CD4-positive, alpha-beta T cell treated with Interleukin-1 beta for 1 hour (primary cell): ENCODE results near the gene WBP4.

ENCODE experiments used
- DNase-seq, 2 donors: peaks; one replicate each; pipeline ENCODE4 v3.0.0-alpha.2; 2020 to 2022

Gene WBP4

GRCh38 chr13:41049480-41050440 is 11.5 kb upstream of the WBP4 start:
- DNase-seq = no peak

DNA sequence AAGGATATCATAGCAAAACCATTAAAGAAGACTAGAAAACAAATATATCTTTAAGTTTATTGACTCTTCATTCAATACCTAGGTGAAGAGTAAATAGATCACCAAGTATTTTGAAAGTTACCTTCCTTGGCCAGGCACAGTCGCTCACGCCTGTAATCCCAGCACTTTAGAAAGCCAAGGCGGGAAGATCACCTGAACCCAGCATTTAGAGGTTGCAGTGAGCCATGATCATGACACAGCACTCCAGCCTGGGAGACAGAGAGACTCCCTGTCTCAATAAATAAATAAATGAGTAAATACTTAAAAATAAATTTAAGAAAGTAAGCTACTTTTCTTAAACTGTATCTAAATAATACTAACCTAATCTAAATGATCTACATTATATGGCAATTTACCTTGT is 8.9 kb upstream of the WBP4 start:
- DNase-seq = no peak

DNA sequence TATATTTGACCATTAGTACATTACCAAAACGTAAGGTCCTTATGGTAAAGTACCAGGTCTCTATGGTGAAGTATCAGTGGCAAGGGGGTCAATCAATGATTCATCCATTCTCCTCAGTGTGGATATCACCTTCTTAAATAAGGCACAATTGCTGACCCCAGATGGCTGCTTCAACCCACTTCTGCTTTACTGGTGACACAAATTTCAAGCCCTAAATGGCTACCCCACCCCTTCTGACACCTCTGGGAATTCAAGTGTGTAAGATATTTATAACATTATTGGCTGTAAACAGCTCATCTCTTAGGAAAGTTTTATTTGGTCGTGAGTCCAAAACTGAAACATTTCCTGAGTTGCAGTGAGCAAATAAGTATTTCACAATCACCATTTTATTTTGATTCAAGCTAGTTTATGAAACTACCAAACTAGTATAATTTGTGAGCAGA is 7.9 kb upstream of the WBP4 start:
- peak; percentile 15 to 74 for DNase-seq

DNA sequence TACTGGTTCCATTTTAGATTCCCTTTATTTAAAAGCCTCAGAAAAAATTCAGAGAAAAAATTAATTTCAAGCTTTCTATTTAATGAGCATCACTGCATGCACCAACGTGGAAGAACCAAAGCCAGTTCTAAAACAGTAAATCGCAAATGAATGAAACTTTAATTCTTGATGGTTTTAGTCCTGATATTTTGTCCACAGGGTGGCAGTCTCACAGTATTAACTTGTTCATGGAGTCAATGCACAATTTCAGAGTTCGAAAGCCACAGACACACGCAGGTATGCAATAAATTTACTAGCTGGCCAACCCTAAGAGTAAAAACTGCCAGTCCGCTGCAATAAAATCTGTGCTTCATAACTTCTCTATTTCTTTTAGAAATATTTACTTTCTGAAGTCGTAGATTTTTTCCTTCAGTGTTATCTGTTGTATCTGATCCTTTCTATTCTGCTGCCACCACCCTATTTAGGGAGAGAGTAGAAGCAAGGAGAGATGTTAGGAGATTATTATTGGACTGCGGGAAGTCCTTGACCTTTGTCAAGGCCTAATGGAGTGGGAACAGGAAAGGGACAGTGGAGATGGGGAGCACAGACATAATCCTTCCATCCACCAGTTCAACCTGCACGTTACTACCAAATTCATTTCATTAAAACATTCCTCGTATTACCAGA is 7.0 kb upstream of the WBP4 start:
- DNase-seq = peak; percentile 33 to 71

GRCh38 chr13:41054919-41055619 is 6.2 kb upstream of the WBP4 start:
- DNase-seq = no peak

- no peak for DNase-seq
Observed at GRCh38 chr13:41056194-41056593, 5.1 kb upstream of the WBP4 start.

GRCh38 chr13:41056826-41057711 is 4.2 kb upstream of the WBP4 start:
- no peak for DNase-seq

- no peak for DNase-seq
Observed at GRCh38 chr13:41058295-41059070, 2.8 kb upstream of the WBP4 start.

GRCh38 chr13:41059456-41060081 is 1.7 kb upstream of the WBP4 start:
- no peak for DNase-seq

DNA sequence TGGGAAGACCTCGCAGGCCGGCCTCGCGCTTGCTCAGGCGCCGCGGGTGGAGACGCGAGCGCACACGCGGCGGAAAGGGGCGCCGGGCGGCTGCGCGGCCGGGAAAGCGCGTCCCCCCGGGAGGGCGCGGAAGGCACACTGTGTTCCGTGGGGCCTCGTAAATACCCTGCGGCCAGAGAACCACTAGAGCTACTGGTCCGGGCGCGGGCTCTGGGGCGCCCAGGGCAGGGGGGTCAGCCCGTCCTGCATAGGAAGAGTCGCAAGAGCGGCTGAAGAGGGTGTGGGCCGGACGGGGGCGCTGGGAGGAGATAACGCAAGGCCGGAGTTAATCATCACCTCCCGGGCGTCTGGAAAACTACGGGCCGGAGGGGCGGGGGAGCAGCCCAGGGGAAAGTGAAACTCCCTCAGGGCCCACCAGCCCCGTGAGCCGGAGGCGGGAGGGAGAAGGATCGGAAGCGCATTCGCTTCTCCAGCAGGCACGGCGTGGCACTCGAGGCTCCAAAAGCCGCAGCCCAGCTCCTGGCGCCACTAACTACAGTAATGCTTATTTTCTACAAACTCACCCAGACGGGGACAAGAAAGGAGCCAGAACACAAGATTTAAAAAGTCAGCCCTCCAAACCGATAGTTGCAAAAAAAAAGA is 1.1 kb upstream of the WBP4 start:
- peak; percentile 69 to 77 for DNase-seq

DNA sequence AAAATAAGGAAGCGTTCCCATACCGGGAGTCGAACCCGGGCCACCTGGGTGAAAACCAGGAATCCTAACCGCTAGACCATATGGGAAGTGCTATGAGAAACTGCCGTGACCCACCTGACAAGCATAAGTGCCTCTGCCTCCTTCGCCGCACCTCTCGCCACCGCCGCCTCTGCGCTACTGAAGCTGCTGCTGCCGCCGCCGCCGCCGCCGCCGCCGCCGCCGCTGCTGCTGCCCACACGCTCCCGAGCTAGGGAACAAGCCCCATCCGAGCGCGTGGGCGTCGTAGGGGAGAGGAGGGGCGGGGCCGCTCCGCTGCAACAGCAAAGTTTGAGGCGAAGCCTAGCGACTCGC is 610 bp upstream of the WBP4 start:
- DNase-seq = peak; percentile 82 to 87

DNA sequence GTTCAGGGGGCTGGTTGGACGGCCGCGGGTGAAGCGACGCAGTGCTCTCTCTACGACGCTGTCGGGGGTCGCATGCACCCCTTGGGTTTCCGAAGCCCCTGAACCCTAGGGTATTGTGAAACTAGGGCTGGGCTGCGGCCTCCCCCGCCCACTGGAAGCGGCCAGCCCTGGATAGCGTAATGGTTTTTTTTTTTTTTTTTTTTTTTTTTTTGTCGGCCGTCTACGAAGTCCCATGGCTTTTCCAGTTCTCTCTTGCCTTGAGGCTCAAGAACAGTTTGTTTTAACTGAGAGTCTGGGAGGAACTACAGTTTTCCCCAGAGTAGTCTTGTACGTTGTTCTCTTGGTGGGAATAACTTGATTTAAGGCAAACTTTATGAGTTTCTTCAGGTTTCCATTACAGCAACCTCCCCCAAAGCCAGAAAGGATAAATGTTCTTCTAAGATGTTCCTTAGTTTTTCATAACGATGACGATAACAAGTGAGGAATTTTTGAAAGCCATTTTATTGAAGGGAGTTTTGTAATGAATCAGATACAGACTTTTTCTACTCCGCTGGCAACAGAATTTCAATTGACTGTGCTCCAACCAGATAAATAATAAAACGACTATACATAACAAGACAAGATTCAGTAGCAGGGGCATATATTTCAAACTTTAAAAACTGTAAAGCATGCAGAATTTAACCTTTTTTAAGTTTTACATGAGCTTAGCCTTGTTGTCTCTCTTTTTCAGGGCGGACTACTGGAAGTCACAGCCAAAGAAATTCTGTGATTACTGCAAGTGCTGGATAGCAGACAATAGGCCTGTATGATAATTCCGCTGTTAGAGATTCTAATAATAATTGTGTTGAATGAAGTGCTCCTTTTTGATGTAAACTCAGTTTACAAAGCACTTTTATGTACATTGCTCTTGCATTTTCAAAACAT is 867 bp downstream of the WBP4 start:
- DNase-seq = no peak

GRCh38 chr13:41064493-41064892 is 3.2 kb downstream of the WBP4 start:
- no peak for DNase-seq

- DNase-seq = no peak
Observed at GRCh38 chr13:41065078-41065477, 3.8 kb downstream of the WBP4 start.

DNA sequence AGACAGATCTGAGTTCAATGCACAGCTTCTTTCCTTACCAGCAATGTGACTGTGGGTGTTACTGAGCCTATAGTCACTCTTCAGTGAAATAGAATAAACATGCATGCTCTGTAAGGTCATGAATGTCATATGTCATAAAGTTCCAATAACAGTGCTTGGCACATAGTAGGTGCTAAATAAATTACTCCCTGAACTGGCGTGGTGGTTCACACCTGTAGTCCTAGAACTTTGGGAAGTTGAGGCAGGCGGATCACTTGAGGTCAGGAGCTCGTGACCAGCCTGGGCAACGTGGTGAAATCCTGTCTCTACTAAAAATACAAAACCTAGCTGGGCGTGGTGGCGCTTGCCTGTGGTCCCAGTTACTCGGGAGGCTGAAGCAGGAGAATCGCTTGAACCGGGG is 13.2 kb downstream of the WBP4 start:
- DNase-seq = no peak

DNA sequence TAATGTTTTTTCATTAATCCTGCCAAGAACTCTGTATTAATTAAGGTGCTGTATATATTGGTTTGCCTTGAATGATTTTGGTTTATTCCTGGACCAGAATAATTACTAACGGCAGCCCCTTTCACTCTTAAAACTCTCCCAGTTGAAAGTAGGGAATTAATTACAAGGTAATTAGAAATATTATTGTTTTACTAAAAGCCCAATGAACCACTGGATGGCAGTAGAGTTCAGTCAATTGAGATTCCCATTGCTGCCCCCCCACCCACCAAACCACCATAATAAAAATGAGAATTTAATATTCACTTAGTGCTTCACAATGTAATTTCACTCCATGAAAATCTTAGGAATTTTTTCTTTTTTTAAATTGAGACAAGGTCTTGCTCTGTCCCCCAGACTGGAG is 13.7 kb downstream of the WBP4 start:
- DNase-seq = peak in 1 of 2 donors; percentile 58

GRCh38 chr13:41075485-41075884 is 14.2 kb downstream of the WBP4 start:
- DNase-seq = no peak

DNA sequence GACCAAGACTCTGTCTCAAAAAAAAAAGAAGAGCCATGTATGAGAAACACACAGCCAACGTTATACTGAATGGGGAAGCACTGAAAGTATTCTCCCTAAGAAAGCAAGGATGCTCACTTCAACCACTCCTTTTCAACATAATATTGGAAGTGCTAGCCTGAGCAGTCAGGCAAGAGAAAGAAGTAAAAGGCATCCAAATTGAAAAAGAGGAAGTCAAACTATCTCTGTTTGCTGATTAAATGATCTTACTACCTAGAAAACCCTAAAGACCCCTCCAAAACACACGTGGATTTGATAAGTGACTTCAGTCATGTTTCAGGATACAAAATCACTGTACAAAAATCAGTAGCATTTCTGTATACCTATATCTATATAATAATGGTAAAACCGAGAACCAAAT is 16.2 kb downstream of the WBP4 start:
- DNase-seq = no peak

- no peak for DNase-seq
Observed at GRCh38 chr13:41079725-41080124, 18.4 kb downstream of the WBP4 start.
